GM18951 (cell line): ENCODE data around the gene CA7.
"Not testable (repeated sequence)": the region's sequence is repeated elsewhere in the genome, so short reads cannot be mapped to it uniquely, and the experiment has no call there.

Experiments used
- POLR2A ChIP-seq: IDR thresholded peaks from 4 replicates; pipeline ENCODE4 v1.6.1; 2011; ENCODE audit warnings: mild to moderate bottlenecking; ENCODE audit not compliant: insufficient read length, insufficient read depth; ENCODE audit errors: extremely low read depth
- in situ Hi-C: fragments of 300-500 bp; cut with MboI; formaldehyde crosslinking; loops from one replicate; pipeline ENCODE4 v1.12.0; 2022; ENCODE audit warnings: low sequenced_read_pairs, mixed read lengths, inconsistent platforms; ENCODE audit not compliant: unreplicated experiment

Gene CA7

GRCh38 chr16:66886914-66887313, 42.7 kb downstream of the CA7 start:
- no peak for TF ChIP-seq POLR2A
- in situ Hi-C loops, result no loop called here

DNA sequence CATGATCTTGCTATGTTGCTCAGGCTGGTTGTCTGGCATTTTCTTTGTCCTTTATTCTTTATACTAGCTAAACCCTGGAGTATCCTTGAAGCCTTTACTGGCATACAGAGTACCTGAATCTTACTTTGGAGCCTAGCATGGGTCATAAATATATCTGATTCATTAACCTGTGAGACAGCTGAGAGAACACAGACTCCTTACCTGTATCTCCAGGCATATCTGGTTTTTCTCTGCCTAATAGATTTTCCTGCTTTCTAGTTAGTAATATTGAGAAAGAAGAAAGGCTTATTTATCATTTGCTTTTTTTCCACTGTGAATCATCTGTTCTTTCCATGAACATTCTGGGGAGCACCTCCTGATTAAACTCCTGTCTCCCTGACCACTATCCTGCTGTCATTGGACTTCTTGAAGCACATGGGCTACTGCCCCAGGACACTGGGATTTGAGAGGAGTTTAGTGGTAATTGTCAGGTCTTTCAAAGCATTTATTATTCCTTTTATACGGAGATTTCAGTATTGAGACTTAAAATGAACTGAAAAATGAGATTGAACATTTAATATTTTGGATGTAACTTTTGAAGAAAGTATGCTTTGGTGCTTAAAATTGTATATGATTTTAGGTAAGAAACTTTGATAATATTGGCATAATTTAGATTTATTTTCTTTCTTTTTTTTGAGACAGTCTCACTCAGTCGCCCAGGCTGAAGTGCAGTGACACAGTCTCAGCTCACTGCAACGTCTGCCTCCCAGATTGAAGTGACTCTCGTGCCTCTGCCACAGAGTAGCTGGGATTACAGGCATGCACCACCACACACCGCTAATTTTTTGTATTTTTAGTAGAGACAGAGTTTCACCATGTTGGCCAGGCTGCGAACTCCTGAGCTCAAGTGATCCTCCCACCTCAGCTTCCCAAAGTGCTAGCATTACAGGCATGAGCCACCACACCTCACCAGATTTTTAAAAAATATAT, 44.7 kb downstream of the CA7 start:
- in situ Hi-C loops, result no loop called here
- no peak for TF ChIP-seq POLR2A

DNA sequence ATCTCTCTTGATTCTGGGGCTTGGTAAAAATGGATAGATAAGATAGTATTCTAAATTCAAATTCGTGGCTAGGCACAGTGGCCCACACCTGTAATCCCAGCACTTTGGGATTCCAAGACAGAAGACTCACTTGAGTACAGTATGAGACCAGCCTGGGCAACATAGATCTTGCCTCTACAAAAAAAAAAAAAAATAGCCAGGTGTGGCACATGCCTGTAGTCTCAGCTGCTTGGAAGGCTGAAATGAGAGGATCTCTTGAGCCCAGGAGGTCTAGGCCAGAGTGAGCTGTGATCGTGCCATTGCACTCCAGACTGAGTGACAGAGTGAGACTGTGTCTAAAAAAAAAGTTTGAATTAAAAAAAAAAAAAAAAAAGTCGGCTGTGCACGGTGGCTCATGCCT, 45.4 kb downstream of the CA7 start:
- in situ Hi-C loops, result no loop called here
- no peak for TF ChIP-seq POLR2A

DNA sequence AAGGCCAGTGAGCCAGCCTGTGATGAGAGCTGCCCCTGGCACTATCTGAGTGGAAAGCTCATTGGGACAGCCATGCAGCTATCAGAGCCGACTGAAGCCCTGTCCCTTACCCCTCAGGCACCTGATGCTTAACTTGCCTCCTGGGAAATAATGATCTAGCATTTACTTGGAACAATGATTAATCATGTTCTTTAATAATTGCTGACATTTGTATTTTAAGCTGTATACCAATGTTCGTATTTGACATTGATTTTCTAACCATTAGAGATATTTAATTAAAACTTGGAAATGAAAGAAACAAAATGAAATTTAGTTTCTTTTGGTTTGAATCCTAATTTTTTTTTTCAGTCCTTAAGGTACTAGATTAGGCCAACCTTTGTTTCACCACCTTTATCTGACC, 46.6 kb downstream of the CA7 start:
- TF ChIP-seq POLR2A, result no peak
- in situ Hi-C loops, result no loop called here

DNA sequence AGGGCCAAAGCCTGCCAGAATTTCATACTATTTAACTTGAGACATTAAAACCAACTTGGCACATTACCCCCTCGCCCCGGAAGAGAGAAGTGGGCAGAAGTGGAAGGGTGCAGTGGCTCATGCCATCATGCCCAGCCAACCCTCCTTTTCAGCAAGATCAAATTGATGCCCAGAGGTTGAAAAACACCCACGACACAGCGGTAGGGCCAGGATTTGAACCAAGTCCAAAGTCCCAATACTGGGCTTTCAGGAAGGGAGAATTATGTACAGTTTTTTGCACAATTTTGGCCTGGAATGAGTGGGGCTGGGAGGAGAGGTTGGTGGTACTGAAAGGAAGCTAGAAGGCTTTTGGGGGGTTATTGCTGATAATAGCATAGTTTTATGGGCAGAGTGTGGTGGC, 47.1 kb downstream of the CA7 start:
- no peak for TF ChIP-seq POLR2A
- in situ Hi-C loops, result no loop called here

GRCh38 chr16:66891797-66892196, 47.6 kb downstream of the CA7 start:
- in situ Hi-C loops, result no loop called here
- TF ChIP-seq POLR2A, result no peak

GRCh38 chr16:66894055-66894454, 49.8 kb downstream of the CA7 start:
- in situ Hi-C loops, result no loop called here

DNA sequence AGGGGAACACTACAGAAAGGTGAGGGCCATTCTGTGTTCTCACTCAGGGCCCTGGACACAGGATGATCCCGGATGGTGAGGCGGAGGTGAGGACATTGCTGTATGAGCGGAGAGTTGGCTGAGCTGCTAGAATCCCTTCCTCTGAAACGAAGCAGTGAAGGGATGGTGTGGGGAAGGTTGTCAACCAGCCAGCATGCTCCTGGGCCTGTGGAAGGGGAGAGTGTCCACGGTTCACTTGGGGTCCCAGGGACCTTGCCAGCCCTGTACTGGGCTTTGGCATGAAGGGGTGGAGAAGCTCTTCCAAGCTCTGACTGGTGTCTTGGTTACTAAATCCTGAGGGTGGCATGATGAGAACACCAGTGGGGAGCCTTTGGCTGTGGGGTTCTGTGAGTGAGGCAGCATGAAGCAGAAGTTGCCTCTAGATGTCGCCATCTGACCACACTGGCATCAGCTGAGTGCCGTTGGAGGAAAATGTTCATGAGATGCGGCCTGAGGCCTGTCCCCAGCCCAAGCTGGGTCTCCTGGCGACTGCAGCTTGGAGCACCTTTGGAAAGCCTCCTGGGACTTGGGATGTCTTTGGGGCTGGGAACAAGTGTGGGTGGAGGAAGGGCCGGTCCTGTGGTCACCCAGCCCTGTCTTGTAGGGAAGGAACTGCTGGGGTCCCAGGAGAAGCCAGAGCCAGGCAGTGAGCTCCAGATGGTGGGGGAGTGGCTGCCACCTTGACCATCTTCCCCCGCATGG, 50.9 kb downstream of the CA7 start:
- in situ Hi-C loops, result no loop called here
- TF ChIP-seq POLR2A, result no peak

More at GRCh38 chr16:66894055-66894454, 49.8 kb downstream of the CA7 start:
- TF ChIP-seq POLR2A, result no peak

DNA sequence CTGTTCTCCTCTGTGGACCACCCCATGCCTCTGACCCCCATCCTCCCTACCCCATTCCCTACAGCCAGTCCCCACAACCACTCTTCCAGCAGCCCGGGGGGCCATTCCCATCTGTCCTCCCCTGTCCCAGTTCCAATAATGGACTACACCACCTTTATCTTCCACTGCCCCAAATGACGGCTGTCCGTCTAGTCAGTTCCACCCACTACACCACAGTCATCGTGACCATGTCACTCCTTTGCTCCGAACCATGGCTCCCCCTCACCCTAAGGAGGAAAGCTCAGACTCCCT, 51.4 kb downstream of the CA7 start:
- in situ Hi-C loops, result no loop called here

DNA sequence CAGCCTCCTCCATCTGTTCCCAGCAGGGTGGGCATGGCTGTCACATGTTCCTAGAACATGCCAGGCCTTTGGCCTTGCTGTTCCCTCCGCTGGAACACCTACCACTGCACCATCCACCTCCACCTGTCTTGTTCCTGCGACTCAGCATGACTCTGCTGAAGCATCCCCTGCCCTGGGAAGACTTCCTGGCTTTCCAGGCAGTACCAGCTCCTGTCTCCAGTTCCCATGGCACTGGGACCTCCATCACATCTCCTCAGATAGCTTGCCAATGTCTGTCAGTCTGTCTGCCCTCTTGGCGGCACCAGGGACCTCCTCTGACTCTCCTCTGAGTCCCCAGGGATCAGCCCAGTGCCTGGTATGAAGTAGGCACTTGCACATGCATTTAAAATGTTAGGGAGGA, 51.8 kb downstream of the CA7 start:
- TF ChIP-seq POLR2A, result no peak
- in situ Hi-C loops, result no loop called here

More for the DNA sequence above, 51.4 kb downstream of the CA7 start:
- no peak for TF ChIP-seq POLR2A

DNA sequence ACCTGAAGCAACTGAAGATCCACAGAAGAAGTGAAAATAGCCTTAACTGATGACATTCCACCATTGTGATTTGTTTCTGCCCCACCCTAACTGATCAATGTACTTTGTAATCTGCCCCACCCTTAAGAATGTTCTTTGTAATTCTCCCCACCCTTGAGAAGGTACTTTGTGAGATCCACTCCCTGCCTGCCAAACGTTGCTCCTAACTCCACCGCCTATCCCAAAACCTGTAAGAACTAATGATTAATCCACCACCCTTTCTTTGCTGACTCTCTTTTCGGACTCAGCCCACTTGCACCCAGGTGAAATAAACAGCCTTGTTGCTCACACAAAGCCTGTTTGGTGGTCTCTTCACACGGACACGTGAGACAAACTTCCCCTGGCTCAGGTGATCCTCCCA, 52.5 kb downstream of the CA7 start:
- in situ Hi-C loops, result not testable (repeated sequence)

GRCh38 chr16:66898207-66898606, 54.0 kb downstream of the CA7 start:
- no peak for TF ChIP-seq POLR2A
- in situ Hi-C loops, result no loop called here

- in situ Hi-C loops, result no loop called here
- no peak for TF ChIP-seq POLR2A
Measured at GRCh38 chr16:66898933-66899309, 54.7 kb downstream of the CA7 start.

GRCh38 chr16:66899310-66899944, 55.2 kb downstream of the CA7 start:
- no peak for TF ChIP-seq POLR2A
- in situ Hi-C loops, result no loop called here
